Thoracic aorta (tissue), 2 donors: Measurements from ENCODE around the gene OR2T4. TPM values are rescaled to one million over a fixed set of nuclear protein-coding genes. Genes with fewer than 3 reads are reported as not detected.

ENCODE experiments used
- ATAC-seq: fragments of 150-250 bp; one replicate; pipeline ENCODE4 v1.8.0; 2017; ENCODE audit warnings: low read depth; ENCODE audit not compliant: insufficient number of reproducible peaks, low FRiP score
- DNase-seq: peaks from one replicate; pipeline ENCODE4 v3.0.0-alpha.2; 2020; ENCODE audit warnings: low spot score
- H3K27ac ChIP-seq, 2 donors: fragments of 200-600 bp; sonication (generic); 1 replicate in 1 of 2; 2 replicates in 1 of 2; pipeline ENCODE4 v1.5.1; 2016; ENCODE audit warnings: mild to moderate bottlenecking in 2 of 2, moderate library complexity in 2 of 2
- H3K27me3 ChIP-seq: fragments of 200-600 bp; sonication (generic); replicated peaks from 2 replicates; pipeline ENCODE4 v1.6.0; 2016; ENCODE audit warnings: mild to moderate bottlenecking; ENCODE audit not compliant: insufficient read depth
- H3K36me3 ChIP-seq: fragments of 200-600 bp; sonication (generic); one replicate; pipeline ENCODE4 v1.5.1; 2016
- H3K4me1 ChIP-seq, 2 donors: fragments of 200-600 bp; sonication (generic); 1 replicate in 1 of 2; 2 replicates in 1 of 2; pipeline versions ENCODE4 v1.5.1 to v1.6.0; 2016; ENCODE audit warnings: low read depth in 2 of 2, mild to moderate bottlenecking in 1 of 2; ENCODE audit not compliant: control insufficient read depth in 1 of 2
- H3K4me3 ChIP-seq: fragments of 200-600 bp; sonication (generic); 2 replicates; pipeline ENCODE4 v1.5.1; 2016; ENCODE audit warnings: mild to moderate bottlenecking
- H3K9me3 ChIP-seq: fragments of 200-600 bp; sonication (generic); 2 replicates; pipeline ENCODE4 v1.5.1; 2016
- CTCF ChIP-seq: fragments of 200-600 bp; sonication (generic); IDR thresholded peaks from one replicate; pipeline ENCODE4 v1.5.1; 2019; ENCODE audit warnings: antibody characterized with exemption
- total RNA-seq, 2 donors: library from RNA; depleted of rRNA; stranded (reverse); fragments of >200 nt; gene quantifications; one replicate each; pipeline versions ENCODE4 v1.1.0 to v1.2.3, GENCODE V29; 2016

Gene OR2T4
- total RNA-seq, 2 donors from 2014 or later: not detected

- no peak for ATAC-seq
- Histone ChIP-seq H3K4me1 (no peaks in the 10 kb centered on the region), H3K36me3 (no peaks in the 10 kb centered on the region), H3K27me3 (no peaks in the 10 kb centered on the region), H3K9me3 (no peaks in the 10 kb centered on the region), H3K4me3 (no peak overlapping the region), H3K27ac (no peak overlapping the region)
- no peak for TF ChIP-seq CTCF
- no peak for DNase-seq
Measured at GRCh38 chr1:248404024-248404423, 42.6 kb downstream of the OR2T4 start.

GRCh38 chr1:248406721-248407692 lies 45.5 kb downstream of the OR2T4 start:
- DNase-seq (no peak), ATAC-seq (no peak)
- no peak for TF ChIP-seq CTCF
- H3K27me3 ChIP-seq: no peaks in the 10 kb centered on the region
- no peaks in the 10 kb centered on the region for H3K36me3 ChIP-seq
- no peak overlapping the region for H3K27ac ChIP-seq
- H3K9me3 ChIP-seq: no peaks in the 10 kb centered on the region
- H3K4me3 ChIP-seq: no peak overlapping the region
- no peaks in the 10 kb centered on the region for H3K4me1 ChIP-seq

Other genes with a start within 250 kb of the OR2T4 start
- gene OR2M5, start 216.5 kb upstream of the OR2T4 start, total RNA-seq: not detected
- gene OR2M2, start 186.8 kb upstream of the OR2T4 start, total RNA-seq: not detected
- gene OR2M3, start 164.4 kb upstream of the OR2T4 start, total RNA-seq: not detected
- gene OR2M4, start 130.2 kb upstream of the OR2T4 start, total RNA-seq: not detected
- gene OR2T33, start 83.7 kb upstream of the OR2T4 start, total RNA-seq: not detected
- gene OR2T12, start 58.2 kb upstream of the OR2T4 start, total RNA-seq: not detected
- gene OR2M7, start 37.1 kb upstream of the OR2T4 start, total RNA-seq: not detected
- gene OR14C36, start 12.9 kb upstream of the OR2T4 start, total RNA-seq: not detected
- not detected for gene OR2T6, start 14.1 kb downstream of the OR2T4 start, total RNA-seq
- not detected for gene OR2T1, start 41.4 kb downstream of the OR2T4 start, total RNA-seq
- not detected for gene OR2T2, start 84.0 kb downstream of the OR2T4 start, total RNA-seq
- gene OR2T3, start 111.7 kb downstream of the OR2T4 start, total RNA-seq: not detected
- not detected for gene OR2T5, start 126.9 kb downstream of the OR2T4 start, total RNA-seq
- gene OR2G6, start 146.4 kb downstream of the OR2T4 start, total RNA-seq: not detected
- not detected for gene OR2T29, start 201.1 kb downstream of the OR2T4 start, total RNA-seq
- not detected for gene OR2T34, start 213.1 kb downstream of the OR2T4 start, total RNA-seq
- not detected for gene OR2T10, start 236.0 kb downstream of the OR2T4 start, total RNA-seq